GM12872 (cell line): Measurements from ENCODE around the gene G6PC1.

ENCODE experiments used
- CTCF ChIP-seq: IDR thresholded peaks from 3 replicates; pipeline ENCODE4 v1.5.1; 2011; ENCODE audit warnings: low read depth, mild to moderate bottlenecking, low read length, moderate library complexity; ENCODE audit not compliant: insufficient read depth

The G6PC1 gene

GRCh38 chr17:42883802-42884558 is 16.6 kb upstream of the G6PC1 start:
- TF ChIP-seq CTCF, result no peak

DNA sequence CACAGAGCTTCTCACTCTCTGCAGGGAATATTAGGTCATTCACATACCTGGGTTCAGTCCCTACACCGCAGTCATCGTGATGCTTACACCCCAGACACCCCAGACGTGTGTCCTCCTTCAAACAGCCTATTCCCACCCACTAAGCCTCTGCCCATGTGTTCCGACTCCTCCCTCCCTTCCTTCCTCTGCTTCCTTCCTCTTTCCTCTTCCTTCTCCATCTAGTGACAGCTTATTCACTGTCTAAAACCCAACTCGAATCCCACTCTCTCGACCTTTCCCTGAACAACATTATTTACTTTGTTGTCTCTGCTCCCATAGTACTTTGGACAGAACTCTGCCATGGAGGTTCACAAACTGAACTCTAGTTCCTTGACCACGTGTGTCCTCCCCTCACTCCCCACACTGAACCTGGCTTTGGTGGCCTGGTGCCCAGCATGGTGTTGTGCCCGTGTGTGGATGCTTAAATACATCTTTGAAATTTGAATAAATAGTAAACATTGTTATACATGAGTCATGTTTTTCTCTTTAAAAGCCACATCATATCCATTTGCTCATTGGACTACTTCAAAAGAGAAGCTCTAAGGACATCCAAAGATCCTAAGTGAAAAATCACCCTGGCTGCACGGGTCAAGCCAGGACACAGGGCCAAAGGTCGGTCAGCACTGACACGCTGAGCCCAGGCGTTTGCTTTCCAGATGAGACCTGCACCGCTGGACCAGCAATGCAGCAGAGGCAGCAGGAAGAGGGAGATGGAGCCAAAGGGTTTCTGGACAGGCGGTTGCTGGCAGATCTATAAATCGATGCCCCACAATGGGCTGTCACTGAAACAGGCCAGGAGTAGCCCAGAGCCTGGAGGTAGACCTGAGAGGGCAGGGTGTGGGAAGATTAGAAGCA is 14.1 kb upstream of the G6PC1 start:
- no peak for TF ChIP-seq CTCF

GRCh38 chr17:42889809-42890208 is 10.8 kb upstream of the G6PC1 start:
- TF ChIP-seq CTCF, result no peak

DNA sequence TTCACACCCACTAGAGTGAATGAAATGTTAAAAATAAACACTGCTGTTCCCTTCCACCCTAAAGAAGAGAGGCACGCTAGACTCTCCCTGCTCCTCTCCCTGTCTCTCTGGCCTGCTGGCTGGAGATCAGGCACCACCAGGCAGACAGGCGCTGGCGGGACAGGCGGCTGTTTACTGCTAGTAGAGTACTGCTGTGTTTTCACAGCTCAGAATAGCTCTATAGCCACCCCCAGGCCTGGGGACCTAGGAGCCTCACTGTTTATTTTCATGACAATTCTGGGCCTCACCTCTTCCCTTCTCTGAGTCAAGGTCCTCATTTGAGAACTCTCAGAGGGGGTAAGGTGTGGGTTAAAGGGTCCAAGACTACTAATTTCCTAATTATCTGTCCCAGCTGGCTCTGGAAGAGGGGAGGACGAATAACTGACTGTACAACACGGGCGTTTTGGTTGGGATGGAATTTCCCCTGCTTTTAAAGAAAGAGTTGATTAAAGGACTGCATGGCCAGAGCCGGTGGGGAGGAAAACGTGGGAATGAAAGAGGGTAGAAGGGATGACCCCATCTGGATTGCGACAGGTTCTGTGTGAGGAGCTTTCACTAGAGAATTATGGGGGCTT is 9.0 kb upstream of the G6PC1 start:
- no peak for TF ChIP-seq CTCF

- TF ChIP-seq CTCF, result no peak
Measured at GRCh38 chr17:42893359-42893758, 7.2 kb upstream of the G6PC1 start.

- TF ChIP-seq CTCF, result no peak
Measured at GRCh38 chr17:42894283-42895184, 6.1 kb upstream of the G6PC1 start.

DNA sequence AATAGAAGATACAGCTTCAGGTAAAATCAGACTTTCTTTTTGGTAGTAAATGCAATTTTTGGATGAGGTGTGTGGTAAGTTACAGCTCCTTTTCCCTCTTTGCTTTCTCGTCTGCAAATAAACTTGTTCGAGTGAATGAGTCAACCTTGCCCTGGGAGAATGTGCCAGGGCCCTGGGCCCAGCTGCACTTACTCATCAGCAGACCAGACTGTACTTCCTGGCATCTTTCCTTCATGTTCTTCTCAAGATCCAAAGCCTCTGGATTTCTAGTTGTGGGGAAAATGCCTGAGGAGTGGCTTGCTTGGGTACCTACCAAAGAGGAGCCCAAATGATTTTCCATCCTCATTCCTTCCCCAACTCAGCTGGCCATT is 5.4 kb upstream of the G6PC1 start:
- TF ChIP-seq CTCF, result no peak
